Effector memory CD4-positive, alpha-beta T cell (primary cell): Measurements from ENCODE around the gene FOXP4.

Source experiments
- DNase-seq, 3 donors: peaks; one replicate each; pipeline ENCODE4 v3.0.0-alpha.2; 2020
- H3K27ac ChIP-seq: 2 replicates; pipeline ENCODE4 v1.7.0; 2013; ENCODE audit warnings: mild to moderate bottlenecking, low read length, moderate library complexity; ENCODE audit not compliant: insufficient read depth, poor library complexity, severe bottlenecking
- H3K27me3 ChIP-seq: replicated peaks from 2 replicates; pipeline ENCODE4 v1.7.0; 2013; ENCODE audit warnings: mild to moderate bottlenecking, low read length; ENCODE audit not compliant: insufficient read depth, control insufficient read depth, poor library complexity, severe bottlenecking
- H3K36me3 ChIP-seq: 2 replicates; pipeline ENCODE4 v1.7.0; 2013; ENCODE audit warnings: mild to moderate bottlenecking, low read length, moderate library complexity; ENCODE audit not compliant: control insufficient read depth, insufficient read depth
- H3K4me1 ChIP-seq: 2 replicates; pipeline ENCODE4 v1.7.0; 2013; ENCODE audit warnings: low read length, mild to moderate bottlenecking; ENCODE audit not compliant: control insufficient read depth, insufficient read depth, poor library complexity, severe bottlenecking
- H3K4me3 ChIP-seq: 2 replicates; pipeline ENCODE4 v1.7.0; 2013; ENCODE audit warnings: low read length, low read depth, mild to moderate bottlenecking; ENCODE audit not compliant: insufficient read depth, poor library complexity, severe bottlenecking
- H3K9me3 ChIP-seq: 2 replicates; pipeline ENCODE4 v1.7.0; 2013; ENCODE audit warnings: mild to moderate bottlenecking, low read length, moderate library complexity; ENCODE audit not compliant: control insufficient read depth

Gene FOXP4

DNA sequence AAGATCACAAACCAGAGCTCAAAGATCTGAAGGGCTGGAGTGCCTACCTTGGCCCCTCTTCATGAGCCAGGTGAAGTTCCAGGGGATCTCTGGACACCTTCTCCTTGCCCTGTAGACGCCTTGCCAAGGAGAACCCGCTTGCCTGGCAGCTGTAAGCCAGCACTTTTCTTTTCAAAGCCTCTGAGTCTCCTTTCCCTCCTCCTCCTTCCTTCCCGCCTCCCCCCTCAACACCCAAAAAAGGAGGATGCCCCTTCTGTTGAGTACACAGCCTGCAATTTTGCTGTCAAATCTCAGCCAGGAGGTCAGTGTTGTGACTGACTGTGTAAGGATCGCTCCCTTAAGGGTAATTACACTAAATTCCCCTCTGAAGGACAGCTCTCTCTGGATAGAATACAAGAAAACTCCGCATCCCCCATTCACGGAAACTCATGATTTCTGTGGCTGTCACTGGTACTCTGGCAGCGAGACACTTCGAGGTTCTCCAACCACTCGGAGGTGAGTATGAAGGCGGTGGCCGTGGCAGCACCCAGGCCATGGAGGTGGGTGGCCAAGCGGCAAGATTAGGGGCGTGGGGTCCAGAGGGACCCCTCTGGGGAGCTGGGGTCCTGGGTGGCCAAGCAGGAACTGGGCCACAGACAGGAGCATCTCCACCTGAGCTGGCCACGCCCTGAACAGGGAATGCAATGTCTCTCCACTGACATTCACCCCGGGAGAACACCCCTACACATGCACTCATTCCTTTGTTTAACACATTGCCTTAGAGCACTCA, 23.2 kb upstream of the FOXP4 start:
- H3K27ac ChIP-seq = no peak overlapping the region
- no peak overlapping the region for H3K4me3 ChIP-seq
- no peaks in the 10 kb centered on the region for H3K4me1 ChIP-seq
- no peak for DNase-seq
- H3K36me3 ChIP-seq = no peaks in the 10 kb centered on the region
- no peaks in the 10 kb centered on the region for H3K27me3 ChIP-seq
- H3K9me3 ChIP-seq = no peaks in the 10 kb centered on the region

DNA sequence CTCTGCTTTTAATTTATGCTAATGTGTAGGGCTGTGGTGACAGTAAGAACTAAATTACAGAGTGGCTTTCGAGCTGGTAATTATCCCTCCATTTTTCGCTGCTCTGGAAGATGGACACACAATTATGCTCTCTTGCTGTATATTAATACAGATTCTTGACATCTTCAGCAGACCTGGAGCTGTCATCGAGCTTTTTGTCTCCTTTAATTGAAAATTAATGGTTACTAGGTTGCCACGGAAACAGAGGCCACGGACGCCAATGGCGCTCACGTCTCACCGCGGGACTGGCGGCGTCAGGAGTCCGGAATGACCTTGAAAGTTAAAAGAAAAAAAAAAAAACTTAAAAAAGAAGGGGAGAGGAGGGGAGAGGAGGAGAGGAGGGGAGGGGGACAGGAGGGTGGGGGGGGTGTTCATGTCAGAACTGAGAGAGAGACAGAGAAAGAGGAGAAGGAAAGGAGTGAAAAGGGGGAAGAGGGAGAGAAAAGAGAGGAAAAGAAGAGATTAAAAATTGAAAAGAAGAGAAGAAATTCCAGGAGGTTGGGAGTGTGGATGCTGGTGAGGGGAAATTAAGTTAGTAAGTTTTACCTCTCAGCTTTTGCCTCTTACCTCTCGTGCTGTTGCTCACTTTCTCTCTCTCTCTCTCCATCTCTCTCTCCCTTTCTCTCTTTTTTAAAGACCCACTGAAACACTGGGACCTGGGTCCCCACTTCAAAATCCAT, 22.1 kb upstream of the FOXP4 start:
- no peaks in the 10 kb centered on the region for H3K9me3 ChIP-seq
- H3K4me1 ChIP-seq = no peaks in the 10 kb centered on the region
- no peaks in the 10 kb centered on the region for H3K36me3 ChIP-seq
- no peak for DNase-seq
- H3K27ac ChIP-seq = no peak overlapping the region
- no peak overlapping the region for H3K4me3 ChIP-seq
- H3K27me3 ChIP-seq = no peaks in the 10 kb centered on the region

- no peaks in the 10 kb centered on the region for H3K9me3 ChIP-seq
- no peak for DNase-seq
- no peaks in the 10 kb centered on the region for H3K27me3 ChIP-seq
- no peak overlapping the region for H3K4me3 ChIP-seq
- no peaks in the 10 kb centered on the region for H3K4me1 ChIP-seq
- H3K27ac ChIP-seq = no peak overlapping the region
- no peaks in the 10 kb centered on the region for H3K36me3 ChIP-seq
Observed at GRCh38 chr6:41524634-41525011, 21.6 kb upstream of the FOXP4 start.

DNA sequence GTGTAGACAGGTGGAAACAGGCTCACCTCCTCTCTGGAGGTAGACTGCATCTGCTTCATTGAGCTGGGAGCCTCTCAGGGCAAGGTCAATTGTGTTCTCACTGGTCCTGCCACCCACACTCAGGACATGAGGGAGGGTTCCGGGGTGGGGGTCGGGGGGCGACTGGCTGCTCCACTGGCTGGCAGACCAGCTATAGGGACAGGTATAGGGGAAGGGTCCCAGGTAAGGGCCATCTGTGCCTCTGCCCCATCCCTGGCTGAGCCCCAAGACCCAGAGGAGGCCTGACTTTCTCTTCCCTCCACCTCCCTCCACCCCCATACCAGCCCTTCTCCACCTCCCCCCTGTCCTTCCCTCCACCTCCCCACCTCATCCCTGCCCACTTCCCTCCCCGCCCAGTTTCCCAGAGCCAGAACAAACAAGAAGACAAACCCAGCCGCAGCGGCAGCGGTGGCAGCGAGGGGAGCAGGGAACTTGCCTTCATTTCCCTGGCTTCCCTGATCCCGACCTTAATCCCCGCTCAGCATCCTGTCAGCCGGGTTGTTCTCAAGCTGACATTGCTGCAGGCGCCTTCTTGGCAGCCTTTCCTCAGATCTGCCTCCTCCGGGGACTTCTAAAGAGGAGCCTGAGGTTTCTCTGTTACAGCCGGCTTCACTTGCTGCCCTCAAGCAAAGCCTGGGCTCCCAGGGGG, 18.3 kb upstream of the FOXP4 start:
- H3K27me3 ChIP-seq = no peaks in the 10 kb centered on the region

DNA sequence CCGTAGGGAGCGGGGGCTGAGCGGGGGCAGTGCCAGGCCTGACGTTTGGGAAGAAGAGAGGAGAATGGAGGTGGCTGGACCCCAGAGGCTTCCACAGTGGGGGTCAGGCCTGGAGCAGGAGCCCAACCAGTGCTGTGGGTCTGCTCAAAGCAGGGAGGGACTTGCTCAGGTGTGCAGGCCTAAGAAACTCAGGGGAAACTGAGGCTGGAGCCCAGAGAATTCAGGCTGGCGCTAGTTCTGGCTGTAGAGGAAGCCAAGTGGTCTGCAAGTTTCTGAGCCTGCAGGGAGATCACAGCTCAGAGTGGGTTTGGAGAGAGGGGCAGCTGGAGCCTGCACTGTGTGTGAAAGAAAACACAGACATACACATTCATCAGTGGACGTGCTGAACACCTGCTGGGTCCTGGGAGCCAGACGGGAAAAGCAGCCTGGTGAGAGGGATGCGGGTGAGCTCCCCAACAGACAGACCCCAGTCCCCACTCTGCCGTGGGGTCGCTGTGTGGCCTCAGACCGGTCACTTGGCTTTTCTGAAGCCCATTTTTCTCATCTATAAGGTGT, 17.7 kb upstream of the FOXP4 start:
- Histone ChIP-seq H3K36me3 (no peaks in the 10 kb centered on the region), H3K9me3 (no peaks in the 10 kb centered on the region), H3K27me3 (no peaks in the 10 kb centered on the region), H3K4me3 (no peak overlapping the region), H3K4me1 (peaks cover 24% of the 10 kb centered on the region), H3K27ac (no peak overlapping the region)
- DNase-seq = no peak

More for the DNA sequence above, 18.3 kb upstream of the FOXP4 start:
- DNase-seq = no peak
- Histone ChIP-seq H3K9me3 (no peaks in the 10 kb centered on the region), H3K36me3 (no peaks in the 10 kb centered on the region), H3K4me3 (no peak overlapping the region), H3K27ac (no peak overlapping the region), H3K4me1 (peaks cover 24% of the 10 kb centered on the region)

DNA sequence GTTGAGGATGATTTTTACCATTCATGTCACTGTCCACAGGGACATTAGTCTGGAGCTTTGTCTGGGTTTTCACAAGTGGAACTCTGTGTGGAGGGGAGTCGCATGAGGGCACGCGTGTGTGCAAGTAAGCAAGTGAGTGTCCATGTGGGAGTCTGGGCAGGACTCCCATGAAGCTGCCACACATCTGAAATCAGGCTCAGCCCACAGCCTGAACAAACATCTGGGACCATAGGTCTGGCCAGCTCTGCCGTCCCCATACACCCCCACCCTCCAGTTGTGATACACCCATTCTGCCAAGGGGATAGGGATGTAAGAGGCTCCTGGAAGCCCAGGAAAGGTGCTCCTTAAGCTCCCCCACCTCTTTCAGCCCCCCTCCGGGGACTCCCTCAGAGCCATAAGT, 17.1 kb upstream of the FOXP4 start:
- H3K4me1 ChIP-seq = peaks cover 24% of the 10 kb centered on the region
- no peak overlapping the region for H3K4me3 ChIP-seq
- H3K9me3 ChIP-seq = no peaks in the 10 kb centered on the region
- H3K36me3 ChIP-seq = no peaks in the 10 kb centered on the region
- H3K27ac ChIP-seq = no peak overlapping the region
- H3K27me3 ChIP-seq = no peaks in the 10 kb centered on the region
- DNase-seq = no peak

- Histone ChIP-seq H3K9me3 (no peaks in the 10 kb centered on the region), H3K4me3 (no peak overlapping the region), H3K36me3 (no peaks in the 10 kb centered on the region), H3K27me3 (no peaks in the 10 kb centered on the region), H3K4me1 (peaks cover 24% of the 10 kb centered on the region), H3K27ac (no peak overlapping the region)
- DNase-seq = no peak
Observed at GRCh38 chr6:41529970-41530369, 16.2 kb upstream of the FOXP4 start.

DNA sequence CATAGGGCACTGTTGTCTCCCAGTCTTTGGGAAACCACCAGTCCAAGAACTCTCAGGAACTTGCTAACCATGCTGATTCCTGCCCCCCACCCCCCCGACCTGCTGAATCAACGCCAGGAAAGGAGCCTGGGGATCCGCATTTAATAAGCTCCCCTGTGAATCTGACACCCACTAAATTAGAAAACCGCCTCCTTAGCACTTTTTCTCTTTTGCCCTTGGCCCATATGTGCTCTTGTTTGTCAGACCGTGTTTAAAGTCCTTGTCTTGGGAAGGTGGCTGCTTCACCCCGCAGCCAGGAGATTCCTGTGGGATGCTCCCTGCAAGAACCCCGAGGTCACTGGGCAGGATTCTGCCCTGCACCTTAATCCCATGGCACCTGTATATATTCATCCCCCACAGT, 15.7 kb upstream of the FOXP4 start:
- no peaks in the 10 kb centered on the region for H3K27me3 ChIP-seq
- H3K4me1 ChIP-seq = peaks cover 24% of the 10 kb centered on the region
- no peaks in the 10 kb centered on the region for H3K9me3 ChIP-seq
- DNase-seq = no peak
- H3K4me3 ChIP-seq = no peak overlapping the region
- H3K27ac ChIP-seq = no peak overlapping the region
- H3K36me3 ChIP-seq = no peaks in the 10 kb centered on the region

DNA sequence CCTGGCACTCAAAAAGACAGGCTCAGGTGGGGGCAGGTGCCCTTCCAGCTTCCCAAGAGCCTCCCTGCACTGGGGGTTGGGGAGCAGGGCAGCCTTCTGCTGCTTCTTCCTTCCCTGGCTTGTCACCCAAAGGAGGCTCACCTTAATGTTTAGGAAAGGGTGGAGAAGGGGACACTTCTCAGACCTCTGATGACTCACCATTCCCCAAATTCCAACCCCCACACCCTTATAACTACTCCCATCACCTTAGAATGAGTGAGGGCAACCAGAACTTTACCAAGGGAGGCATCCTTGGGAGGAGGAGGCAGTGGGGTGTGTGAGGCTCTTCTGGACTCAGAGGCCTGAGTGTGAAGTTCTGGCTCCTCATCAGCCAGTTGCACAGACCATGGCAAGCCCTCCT, 15.2 kb upstream of the FOXP4 start:
- Histone ChIP-seq H3K4me1 (peaks cover 24% of the 10 kb centered on the region), H3K36me3 (no peaks in the 10 kb centered on the region), H3K9me3 (no peaks in the 10 kb centered on the region), H3K27me3 (no peaks in the 10 kb centered on the region), H3K27ac (no peak overlapping the region), H3K4me3 (no peak overlapping the region)
- no peak for DNase-seq
